Mesodermal cell (in vitro differentiated cells): ENCODE results near the gene MISP3.

Source experiments
- H3K27ac ChIP-seq: 2 replicates; pipeline ENCODE4 v1.7.0; 2013; ENCODE audit warnings: mild to moderate bottlenecking, low read depth, low read length, moderate library complexity; ENCODE audit not compliant: severe bottlenecking
- H3K36me3 ChIP-seq: 2 replicates; pipeline ENCODE4 v1.7.1; 2013; ENCODE audit warnings: mild to moderate bottlenecking, low read length, moderate library complexity; ENCODE audit not compliant: control insufficient read depth, insufficient read depth
- H3K4me1 ChIP-seq: one replicate; pipeline ENCODE4 v1.7.1; 2013; ENCODE audit warnings: mild to moderate bottlenecking, low read length; ENCODE audit not compliant: insufficient read depth, control insufficient read depth, poor library complexity, severe bottlenecking
- H3K4me3 ChIP-seq: 2 replicates; pipeline ENCODE4 v1.7.0; 2013; ENCODE audit warnings: low read length, control low read depth, mild to moderate bottlenecking; ENCODE audit not compliant: insufficient read depth, poor library complexity, severe bottlenecking; ENCODE audit errors: extremely low read depth
- H3K9me3 ChIP-seq: 2 replicates; pipeline ENCODE4 v1.7.1; 2013; ENCODE audit warnings: mild to moderate bottlenecking, low read length, moderate library complexity; ENCODE audit not compliant: control insufficient read depth
- WGBS, 2 experiments: methylation state at CpG; one replicate each; pipeline ENCODE4 v1.1.5; 2013; ENCODE audit warnings: missing lambda C conversion rate in 2 of 2; ENCODE audit not compliant: insufficient coverage in 2 of 2; 5-methylcytosine and 5-hydroxymethylcytosine counted together

Gene MISP3

DNA sequence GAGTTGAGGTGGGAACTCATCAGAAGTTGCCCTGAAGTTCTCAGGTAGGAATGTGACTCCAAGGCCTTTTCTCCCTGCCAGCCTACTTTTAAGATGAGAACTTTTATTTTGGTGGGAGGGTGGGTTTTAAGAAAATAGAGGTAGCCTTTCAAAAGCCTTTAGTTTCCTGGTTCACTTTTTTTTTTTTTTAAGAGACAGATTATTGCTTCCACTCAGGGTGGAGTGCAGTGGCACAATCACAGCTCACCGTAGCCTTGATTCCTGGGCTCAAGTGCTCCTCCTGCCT, 10.0 kb downstream of the MISP3 start:
- Histone ChIP-seq H3K27ac (no peak overlapping the region), H3K4me1 (no peaks in the 10 kb centered on the region), H3K4me3 (no peak overlapping the region), H3K36me3 (peaks cover 15% of the 10 kb centered on the region), H3K9me3 (no peaks in the 10 kb centered on the region)
- 62 to 65% methylated on average over 1 of the region's 1 CpG for WGBS, 2 experiments

DNA sequence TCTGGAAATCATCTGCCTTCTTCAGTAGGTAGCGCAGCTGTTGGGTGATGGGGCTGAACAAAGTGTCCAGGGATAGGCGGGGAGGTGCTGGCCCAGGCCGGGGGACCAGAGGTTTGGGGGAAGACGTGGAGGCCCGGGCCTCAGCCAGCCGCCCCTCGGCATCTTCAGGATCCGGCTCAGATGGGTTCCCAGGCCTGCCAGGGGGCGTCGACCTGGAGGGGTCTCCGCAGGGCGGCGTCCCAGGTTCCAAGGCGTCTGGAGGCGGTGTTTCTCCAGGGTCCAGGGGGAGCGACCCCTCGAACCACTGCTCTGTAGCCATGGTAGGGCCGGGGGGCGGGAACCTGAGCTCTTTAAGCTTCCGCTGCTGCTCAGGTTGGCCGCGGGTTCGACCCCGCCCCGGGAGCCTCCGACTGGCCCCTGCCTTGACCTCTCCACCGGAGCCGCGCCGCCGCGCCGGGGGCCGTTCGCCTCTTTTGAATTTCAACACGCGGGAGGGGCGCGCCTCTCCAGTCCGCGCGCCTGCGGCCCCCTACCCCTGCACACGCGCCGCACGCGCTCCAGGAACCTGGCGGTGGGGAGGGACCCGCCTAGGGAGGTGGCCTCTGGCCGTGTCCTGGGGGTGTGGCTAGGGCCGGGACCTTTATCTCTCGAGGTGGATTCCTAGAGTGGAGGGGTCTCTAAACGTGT, 12.9 kb downstream of the MISP3 start, which contains the start of gene C19orf67:
Gene C19orf67 (minus strand): TSS at position 475 of the 687 bp plus-strand sequence. CDS start 156 bp downstream, at position 319.
- peaks cover 3% of the 10 kb centered on the region for H3K4me1 ChIP-seq
- WGBS, 2 experiments: 89 to 91% methylated on average over 48 of the region's 54 CpGs
- H3K4me3 ChIP-seq: no peak within 1 kb of the TSS
- peaks cover 31% of the 10 kb centered on the region for H3K36me3 ChIP-seq
- no peak within 1 kb of the TSS for H3K27ac ChIP-seq
- no peaks in the 10 kb centered on the region for H3K9me3 ChIP-seq

DNA sequence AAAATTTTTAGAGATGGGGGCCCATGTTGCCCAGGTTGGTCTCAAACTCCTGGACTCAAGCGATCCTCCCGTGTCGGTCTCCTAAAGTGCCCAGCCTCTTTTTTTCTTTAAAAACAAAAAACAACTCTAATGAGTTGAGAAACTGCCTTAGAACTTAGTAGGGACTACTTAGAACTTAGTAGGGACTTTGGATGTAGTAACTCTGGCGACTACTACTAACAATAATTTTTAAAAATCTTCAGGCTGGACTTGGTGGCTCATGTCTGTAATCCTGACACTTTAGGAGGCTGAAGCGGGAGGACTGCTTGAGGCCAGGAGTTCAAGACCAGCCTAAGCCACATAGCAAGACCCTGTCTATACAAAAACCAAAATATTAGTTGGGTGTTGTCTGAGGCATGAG, 13.5 kb downstream of the MISP3 start:
- no peak overlapping the region for H3K27ac ChIP-seq
- H3K4me3 ChIP-seq: no peak overlapping the region
- peaks cover 31% of the 10 kb centered on the region for H3K36me3 ChIP-seq
- no peaks in the 10 kb centered on the region for H3K9me3 ChIP-seq
- 100% methylated on average over 1 of the region's 5 CpGs; no CpG with 5 or more reads in 1 of the 2 experiments for WGBS, 2 experiments
- H3K4me1 ChIP-seq: peaks cover 3% of the 10 kb centered on the region

DNA sequence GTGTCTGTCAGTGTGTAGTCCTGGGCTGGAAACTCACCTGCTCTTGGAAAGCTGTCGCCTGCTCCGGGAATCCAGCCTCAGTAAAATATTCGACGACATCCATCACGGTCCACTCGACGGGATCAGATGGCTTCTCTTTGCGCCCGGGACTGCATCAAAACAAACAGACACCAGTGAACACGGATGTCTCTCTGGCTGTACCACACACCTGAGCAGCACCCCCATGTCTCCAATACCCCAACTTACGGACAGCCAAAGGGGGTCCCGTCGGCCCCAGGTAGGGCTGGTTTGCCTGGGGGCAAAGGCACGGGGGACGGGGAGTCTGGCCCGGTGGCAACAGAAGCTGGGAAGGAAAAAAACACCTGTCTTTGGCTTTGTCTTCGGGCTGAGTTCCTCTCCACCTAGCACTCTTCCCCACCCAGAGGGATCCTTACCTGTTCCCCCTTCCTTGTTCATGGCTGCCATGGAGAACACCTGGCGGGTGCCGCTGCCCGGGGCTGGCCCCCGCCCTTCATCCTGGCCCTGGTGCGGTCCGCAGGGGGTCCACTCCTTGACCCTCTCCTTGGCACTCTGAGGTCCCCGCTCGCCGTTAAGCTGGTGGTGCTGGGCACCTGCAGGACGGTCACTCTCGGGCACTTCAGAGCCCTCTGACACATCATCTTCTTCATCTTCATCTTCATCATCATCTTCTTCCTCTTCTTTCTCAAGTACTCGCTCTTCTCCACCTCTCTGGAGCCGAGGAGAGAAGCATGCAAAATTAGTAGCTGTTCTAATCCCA, 16.2 kb downstream of the MISP3 start:
- H3K4me3 ChIP-seq: peak overlapping the region; percentile 42

DNA sequence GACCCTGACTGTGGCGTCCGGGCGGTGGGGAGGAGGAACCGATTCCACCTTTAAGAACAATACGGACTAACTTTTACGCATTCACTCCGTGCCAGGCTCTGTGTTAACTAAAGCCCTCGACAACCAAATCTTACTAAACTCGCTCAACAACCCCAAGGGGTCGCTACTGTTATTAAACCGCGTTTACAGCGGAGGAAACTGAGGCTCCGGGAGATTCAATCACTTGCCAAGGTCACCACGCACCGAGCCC, 16.8 kb downstream of the MISP3 start:
- Histone ChIP-seq H3K4me3 (peak overlapping the region; percentile 42), H3K9me3 (peaks cover 14% of the 10 kb centered on the region), H3K27ac (no peak overlapping the region), H3K4me1 (peaks cover 6% of the 10 kb centered on the region), H3K36me3 (peaks cover 31% of the 10 kb centered on the region)
- 9 to 14% methylated on average over 13 to 16 of the region's 16 CpGs for WGBS, 2 experiments

More for the DNA sequence above, 16.2 kb downstream of the MISP3 start:
- WGBS, 2 experiments: 92% methylated on average over 23 to 30 of the region's 30 CpGs
- H3K9me3 ChIP-seq: peaks cover 9% of the 10 kb centered on the region
- H3K36me3 ChIP-seq: peaks cover 31% of the 10 kb centered on the region
- peaks cover 6% of the 10 kb centered on the region for H3K4me1 ChIP-seq
- no peak overlapping the region for H3K27ac ChIP-seq

DNA sequence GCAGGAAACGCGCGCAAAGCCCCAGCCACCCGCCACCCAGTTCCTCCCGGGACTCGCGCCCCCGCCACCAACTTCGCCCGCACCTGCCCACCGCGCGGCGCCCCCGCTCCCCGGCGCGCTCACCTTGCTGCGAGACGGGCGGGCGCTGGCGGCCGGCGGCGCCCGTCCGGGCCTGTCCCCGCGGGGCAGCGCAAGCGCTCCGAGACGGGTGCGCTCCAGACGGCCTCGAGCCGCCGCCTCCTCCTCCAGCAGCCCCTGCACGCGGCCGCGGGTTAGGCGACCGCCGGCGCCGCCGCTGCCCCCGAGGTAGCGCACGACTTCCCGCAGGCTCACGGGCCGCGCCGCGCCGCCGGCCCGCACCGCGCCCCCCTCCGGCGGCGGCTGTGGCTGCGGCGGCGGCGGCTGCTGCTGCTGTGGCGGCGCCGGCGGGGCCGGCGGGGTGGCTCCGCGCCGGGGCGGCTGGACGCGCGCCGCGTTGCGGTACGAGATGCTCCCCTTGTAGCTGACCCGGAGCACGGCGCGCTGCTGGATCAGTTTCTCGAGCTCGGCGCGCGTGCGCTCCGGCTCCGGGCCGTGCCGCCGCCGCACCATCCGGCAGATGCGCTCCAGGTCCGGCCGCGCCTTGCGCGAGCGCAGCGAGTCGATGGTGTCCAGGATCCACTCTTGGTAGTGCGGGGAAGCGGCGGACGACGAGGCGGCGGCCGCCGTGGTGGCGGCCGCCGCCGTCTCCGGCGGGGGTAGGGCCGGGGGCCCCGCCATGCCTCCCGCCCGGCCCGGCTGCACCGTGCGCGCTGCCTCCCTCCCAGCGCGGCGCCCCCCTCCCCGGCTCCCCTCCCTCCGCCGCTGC, 17.3 kb downstream of the MISP3 start:
- WGBS, 2 experiments: 0% methylated on average over 52 to 103 of the region's 142 CpGs
- Histone ChIP-seq H3K36me3 (peaks cover 31% of the 10 kb centered on the region), H3K9me3 (peaks cover 14% of the 10 kb centered on the region), H3K27ac (peak overlapping the region; percentile 75), H3K4me1 (peaks cover 6% of the 10 kb centered on the region), H3K4me3 (peak overlapping the region; percentile 50)

DNA sequence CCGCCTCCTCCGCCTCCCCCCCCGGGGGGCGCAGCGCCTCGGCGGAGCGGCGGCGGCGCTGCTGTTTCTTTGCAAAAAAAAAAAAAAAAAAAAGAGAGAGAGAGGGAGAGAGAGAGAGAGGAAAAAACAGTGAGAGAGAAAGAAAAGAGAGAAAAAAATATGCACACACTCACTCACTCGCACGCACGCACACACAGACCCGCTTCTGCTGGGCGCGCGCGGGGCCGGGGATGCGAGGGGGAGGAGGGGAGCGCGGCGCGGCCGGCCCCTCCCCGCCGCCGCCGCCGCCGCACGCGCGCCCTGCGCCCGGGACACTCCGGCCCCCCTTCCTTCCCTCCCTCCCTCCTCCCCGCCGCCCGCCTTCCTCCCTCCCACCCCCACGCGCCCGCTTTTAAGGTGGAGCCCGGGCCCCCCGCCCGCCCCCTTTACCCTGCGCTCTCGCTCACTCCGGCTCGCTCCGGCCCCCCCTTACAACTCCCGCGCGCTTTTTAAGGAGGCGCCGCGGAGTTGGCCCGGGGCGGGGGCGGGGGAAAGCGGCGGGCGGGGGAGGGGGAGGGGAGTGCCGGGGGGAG, 18.0 kb downstream of the MISP3 start, which contains the start of gene SAMD1:
Gene SAMD1 (minus strand): TSS at position 243 of the 572 bp plus-strand sequence.
- no CpG with 5 or more reads among the region's 65 CpGs for WGBS, 2 experiments
- H3K4me3 ChIP-seq: peak within 1 kb of the TSS; percentile 60
- H3K36me3 ChIP-seq: peaks cover 31% of the 10 kb centered on the region
- H3K9me3 ChIP-seq: peaks cover 14% of the 10 kb centered on the region
- peaks cover 6% of the 10 kb centered on the region for H3K4me1 ChIP-seq
- peak within 1 kb of the TSS; percentile 85 for H3K27ac ChIP-seq

DNA sequence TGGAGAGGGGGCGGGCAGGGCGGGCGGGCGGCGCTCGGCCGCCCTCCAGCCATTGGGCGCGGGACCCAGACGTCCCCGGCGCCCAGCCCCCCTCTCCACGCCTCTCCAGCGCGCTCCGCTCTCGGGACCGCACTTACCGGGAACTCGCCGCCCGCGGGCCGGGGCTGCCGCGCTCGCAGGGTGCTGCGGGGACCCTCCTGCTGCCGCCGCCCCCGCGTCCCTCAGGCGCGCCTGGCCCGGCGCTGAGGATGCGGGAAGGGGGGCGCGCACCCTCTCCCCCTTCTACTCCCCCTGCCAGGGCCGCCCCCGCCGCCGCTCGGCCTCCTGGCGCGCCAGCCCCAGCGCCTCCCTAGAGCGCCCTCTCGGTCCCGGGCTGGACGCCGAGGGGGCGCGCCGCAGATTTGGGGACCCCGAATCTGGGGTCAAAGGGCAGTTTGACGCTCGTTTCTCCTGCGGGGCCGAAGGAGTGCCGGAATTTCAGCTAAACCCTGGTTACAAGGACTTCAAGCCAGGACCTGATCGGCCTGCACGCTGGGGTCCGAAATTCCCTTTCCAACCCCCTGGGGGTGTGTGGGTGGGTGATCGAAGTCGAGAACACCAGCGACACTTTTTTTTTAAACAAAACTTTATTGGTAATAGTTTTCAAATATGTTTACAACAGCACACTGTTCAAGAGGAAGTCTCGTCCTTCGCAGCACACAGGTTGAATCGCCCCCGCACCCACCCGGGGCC, 18.7 kb downstream of the MISP3 start:
- Histone ChIP-seq H3K9me3 (peaks cover 14% of the 10 kb centered on the region), H3K4me3 (peak overlapping the region; percentile 60), H3K4me1 (peaks cover 6% of the 10 kb centered on the region), H3K27ac (peak overlapping the region; percentile 85), H3K36me3 (peaks cover 32% of the 10 kb centered on the region)
- 0% methylated on average over 46 to 49 of the region's 72 CpGs for WGBS, 2 experiments

DNA sequence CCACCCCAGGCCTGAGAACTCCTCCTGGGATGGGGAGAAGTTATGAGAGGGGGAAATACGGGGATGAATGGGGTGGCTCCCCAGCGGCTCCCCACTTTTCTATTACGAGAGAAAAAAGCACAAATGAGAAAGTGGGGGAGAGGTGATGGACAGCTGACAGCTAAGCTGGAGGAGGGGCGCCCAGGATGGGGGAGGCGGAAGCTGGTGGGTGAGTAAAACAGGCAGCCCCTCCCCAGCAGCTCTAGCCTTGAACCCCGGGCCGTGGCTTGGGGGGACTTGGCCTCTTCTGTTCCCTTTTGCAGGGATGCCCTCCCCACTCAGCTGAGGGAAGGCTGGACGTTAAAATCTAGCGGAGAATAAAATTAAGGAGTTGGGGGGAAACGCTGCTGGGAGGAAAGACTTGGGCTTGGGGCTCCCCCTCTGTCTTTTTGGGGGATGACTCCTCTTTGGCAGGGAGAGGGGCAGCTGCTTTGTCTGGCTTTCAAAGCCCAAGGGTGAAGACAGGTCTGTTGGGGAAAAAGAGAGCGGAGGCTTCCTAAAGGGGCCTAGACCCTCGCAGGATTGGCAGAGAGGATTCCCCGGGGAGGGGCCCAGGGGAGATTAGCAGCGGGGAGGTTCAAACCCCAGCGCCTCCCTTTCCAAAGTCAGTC, 19.4 kb downstream of the MISP3 start:
- H3K27ac ChIP-seq: peak overlapping the region; percentile 85
- 36 to 41% methylated on average over 10 to 13 of the region's 15 CpGs for WGBS, 2 experiments

More for the DNA sequence above, 19.4 kb downstream of the MISP3 start:
- Histone ChIP-seq H3K9me3 (peaks cover 14% of the 10 kb centered on the region), H3K4me3 (peak overlapping the region; percentile 60), H3K36me3 (peaks cover 32% of the 10 kb centered on the region), H3K4me1 (peaks cover 6% of the 10 kb centered on the region)
